ENCODE results near the gene GPR153. TPM values are rescaled to one million over a fixed set of nuclear protein-coding genes. Genes with fewer than 3 reads are reported as not detected.

The GPR153 gene
- polyA plus RNA-seq, 1 experiment: 9.0 TPM

DNA sequence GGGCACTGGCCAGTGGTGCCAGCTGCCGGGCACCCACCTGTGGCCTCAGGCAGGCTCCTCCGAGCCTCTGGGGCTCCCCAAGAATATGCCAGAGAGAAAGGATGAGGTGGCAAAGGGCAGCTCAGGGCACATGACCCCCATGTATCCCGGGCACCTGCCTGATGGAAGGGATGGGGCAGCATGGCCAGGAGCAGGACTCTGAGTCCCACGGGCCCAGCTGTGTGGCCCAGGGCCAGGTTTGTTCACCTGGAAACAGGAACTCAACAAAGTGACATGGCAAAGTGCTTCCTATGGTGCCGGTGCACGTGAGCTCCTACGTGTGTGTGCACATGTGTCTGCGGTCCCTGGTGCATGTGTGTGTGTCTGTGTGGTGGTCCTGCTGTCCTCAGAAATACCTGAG lies 9.5 kb upstream of the GPR153 start:
- POLR2A ChIA-PET: no interaction called here
- TF ChIP-seq, protein P1, sequence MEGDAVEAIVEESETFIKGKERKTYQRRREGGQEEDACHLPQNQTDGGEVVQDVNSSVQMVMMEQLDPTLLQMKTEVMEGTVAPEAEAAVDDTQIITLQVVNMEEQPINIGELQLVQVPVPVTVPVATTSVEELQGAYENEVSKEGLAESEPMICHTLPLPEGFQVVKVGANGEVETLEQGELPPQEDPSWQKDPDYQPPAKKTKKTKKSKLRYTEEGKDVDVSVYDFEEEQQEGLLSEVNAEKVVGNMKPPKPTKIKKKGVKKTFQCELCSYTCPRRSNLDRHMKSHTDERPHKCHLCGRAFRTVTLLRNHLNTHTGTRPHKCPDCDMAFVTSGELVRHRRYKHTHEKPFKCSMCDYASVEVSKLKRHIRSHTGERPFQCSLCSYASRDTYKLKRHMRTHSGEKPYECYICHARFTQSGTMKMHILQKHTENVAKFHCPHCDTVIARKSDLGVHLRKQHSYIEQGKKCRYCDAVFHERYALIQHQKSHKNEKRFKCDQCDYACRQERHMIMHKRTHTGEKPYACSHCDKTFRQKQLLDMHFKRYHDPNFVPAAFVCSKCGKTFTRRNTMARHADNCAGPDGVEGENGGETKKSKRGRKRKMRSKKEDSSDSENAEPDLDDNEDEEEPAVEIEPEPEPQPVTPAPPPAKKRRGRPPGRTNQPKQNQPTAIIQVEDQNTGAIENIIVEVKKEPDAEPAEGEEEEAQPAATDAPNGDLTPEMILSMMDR (IDR thresholded peaks at IDR 0.05; ENCODE audit: insufficient read depth, low read depth, low read length): no peak
- CTCF ChIA-PET: no interaction called here
- Histone ChIP-seq H3K36me3 (ENCODE audit: control insufficient read depth, insufficient read depth, low read length) (no peaks in the 10 kb centered on the region), H3K27me3 (ENCODE audit: control insufficient read depth, insufficient read depth, low read length) (no peaks in the 10 kb centered on the region), H3K4me3 (ENCODE audit: low read depth, low read length) (no peak overlapping the region)
- no peak for DNase-seq (ENCODE audit: low read depth)

DNA sequence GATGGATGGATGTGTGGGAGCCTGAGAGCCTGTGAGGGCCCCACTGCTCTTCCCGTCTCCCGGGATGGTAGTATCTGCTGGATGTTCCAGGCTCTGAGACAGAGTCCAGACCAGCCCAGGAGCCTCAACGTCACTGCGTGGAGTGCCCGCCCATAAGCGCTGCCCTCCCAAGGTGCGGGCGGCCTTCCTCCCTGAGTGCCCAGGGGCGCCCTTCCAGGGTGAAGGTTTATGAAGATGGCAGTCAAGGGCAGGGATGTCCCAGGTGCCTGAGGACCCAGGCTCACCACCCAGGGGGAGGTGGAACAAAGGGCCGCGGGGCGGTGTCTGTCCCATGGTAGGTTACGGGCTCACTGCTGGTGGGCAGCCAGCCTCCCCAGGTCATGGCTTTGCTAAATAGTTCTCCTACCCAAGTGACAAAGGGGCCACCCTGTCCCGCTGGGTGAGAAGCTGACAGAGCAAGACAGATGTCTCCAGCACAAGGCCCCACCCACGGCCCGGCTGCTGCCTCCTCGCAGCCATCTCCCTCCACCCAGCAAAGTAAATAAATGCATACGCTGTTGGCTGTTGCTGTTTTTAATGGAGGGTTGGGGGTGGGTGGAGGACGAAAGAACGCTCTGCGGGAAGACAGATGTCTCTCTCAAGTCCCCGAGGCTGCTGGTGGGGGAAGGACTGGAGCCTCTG lies 9.0 kb upstream of the GPR153 start:
- Histone ChIP-seq H3K36me3 (ENCODE audit: control insufficient read depth, insufficient read depth, low read length) (no peaks in the 10 kb centered on the region), H3K4me3 (ENCODE audit: low read depth, low read length) (no peak overlapping the region), H3K27me3 (ENCODE audit: control insufficient read depth, insufficient read depth, low read length) (no peaks in the 10 kb centered on the region)
- TF ChIP-seq, protein P1 (IDR thresholded peaks at IDR 0.05; ENCODE audit: insufficient read depth, low read depth, low read length): no peak
- ChIA-PET CTCF (no interaction called here), POLR2A (no interaction called here)
- no peak for DNase-seq (ENCODE audit: low read depth)

DNA sequence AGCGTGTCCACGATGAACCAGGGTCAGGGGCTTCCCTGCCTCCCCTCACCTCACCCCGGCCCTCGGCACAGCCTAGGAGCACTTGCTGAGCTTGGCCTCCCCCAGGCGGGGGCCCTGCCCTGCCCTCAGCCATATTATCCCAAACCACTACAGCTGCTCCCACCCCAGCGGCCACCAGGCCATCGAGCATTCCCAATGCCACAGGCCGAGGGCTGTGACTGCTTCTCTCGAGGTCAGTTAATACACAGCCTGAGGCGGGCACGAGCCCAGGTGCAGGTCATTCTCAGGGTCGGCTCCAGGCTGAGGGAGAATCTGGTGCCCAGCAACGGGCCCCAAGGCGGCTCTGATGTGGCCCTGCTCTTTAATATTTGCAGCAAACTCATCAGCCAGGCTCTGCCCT lies 8.4 kb upstream of the GPR153 start:
- no peak overlapping the region for H3K4me3 ChIP-seq (ENCODE audit: low read depth, low read length)

DNA sequence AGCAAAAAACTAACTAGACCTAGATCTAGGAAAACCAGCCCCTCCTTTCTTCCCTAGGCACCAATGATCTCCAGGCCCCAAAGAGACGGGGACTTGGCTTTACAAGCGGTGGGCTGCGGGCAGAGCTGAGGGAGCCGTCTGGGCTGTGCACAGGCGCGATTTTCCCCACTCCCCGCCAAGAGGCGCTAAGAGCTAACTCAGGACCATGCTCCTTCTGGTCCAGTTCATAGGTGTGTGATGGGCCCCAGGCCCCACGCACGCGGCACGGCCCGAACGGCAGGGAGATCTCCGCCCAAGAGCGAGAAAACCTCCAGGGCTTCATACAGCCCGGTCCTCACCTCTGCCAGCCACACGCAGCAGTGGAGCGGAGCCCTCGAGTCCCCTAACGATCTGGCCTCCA lies 7.5 kb upstream of the GPR153 start:
- TF ChIP-seq, protein P1 (IDR thresholded peaks at IDR 0.05; ENCODE audit: insufficient read depth, low read depth, low read length): no peak
- DNase-seq (ENCODE audit: low read depth): no peak
- CTCF ChIA-PET: interaction anchor here (1.5 kb wide), 1 partner anchor 81 kb away, joined by 6 read pairs; no protein-coding TSS in a partner anchor
- Histone ChIP-seq H3K4me3 (ENCODE audit: low read depth, low read length) (no peak overlapping the region), H3K36me3 (ENCODE audit: control insufficient read depth, insufficient read depth, low read length) (no peaks in the 10 kb centered on the region), H3K27me3 (ENCODE audit: control insufficient read depth, insufficient read depth, low read length) (no peaks in the 10 kb centered on the region)
- POLR2A ChIA-PET: no interaction called here

More for the DNA sequence above, 8.4 kb upstream of the GPR153 start:
- H3K27me3 ChIP-seq (ENCODE audit: control insufficient read depth, insufficient read depth, low read length): no peaks in the 10 kb centered on the region
- DNase-seq (ENCODE audit: low read depth): no peak
- H3K36me3 ChIP-seq (ENCODE audit: control insufficient read depth, insufficient read depth, low read length): no peaks in the 10 kb centered on the region
- TF ChIP-seq, protein P1 (IDR thresholded peaks at IDR 0.05; ENCODE audit: insufficient read depth, low read depth, low read length): no peak
- CTCF ChIA-PET: no interaction called here
- POLR2A ChIA-PET: no interaction called here

DNA sequence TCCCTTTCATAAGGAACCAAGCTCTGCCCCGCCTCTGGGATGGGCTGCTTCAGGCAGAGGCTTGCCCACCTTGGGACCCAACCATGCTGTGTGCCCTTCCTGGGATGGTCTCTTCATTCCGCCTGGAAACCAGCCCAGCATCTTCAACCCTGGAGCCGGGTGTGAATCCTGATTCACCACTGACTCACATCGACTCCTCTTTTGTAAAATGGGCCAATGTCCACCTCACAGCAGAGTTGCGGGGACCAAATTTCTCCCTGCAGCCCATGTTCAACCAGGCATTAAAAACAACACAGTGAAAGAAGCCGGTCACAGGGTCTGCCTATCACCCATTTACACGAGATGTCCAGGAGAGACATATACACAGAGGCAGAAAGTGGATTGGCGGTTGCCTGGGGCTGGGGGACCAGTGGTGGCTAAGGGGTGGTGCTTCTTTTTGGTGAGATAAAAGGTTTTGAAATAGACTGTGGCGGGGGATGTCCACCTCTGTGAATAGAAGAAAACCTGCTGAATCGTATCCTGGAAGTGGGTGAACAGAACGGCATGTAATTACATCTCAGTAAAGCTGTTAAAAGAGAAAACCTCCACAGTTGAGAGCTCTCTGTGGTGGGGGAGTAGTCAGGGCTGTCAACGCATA lies 6.9 kb upstream of the GPR153 start:
- CTCF ChIA-PET: interaction anchor here (0.6 to 1.6 kb wide), 4 partner anchors 22 to 81 kb away, joined by 3 to 6 read pairs (median 3); no protein-coding TSS in a partner anchor

More for the DNA sequence above, 6.9 kb upstream of the GPR153 start:
- H3K27me3 ChIP-seq (ENCODE audit: control insufficient read depth, insufficient read depth, low read length): no peaks in the 10 kb centered on the region
- TF ChIP-seq, protein P1 (IDR thresholded peaks at IDR 0.05; ENCODE audit: insufficient read depth, low read depth, low read length): no peak
- POLR2A ChIA-PET: no interaction called here
- no peak for DNase-seq (ENCODE audit: low read depth)
- no peaks in the 10 kb centered on the region for H3K36me3 ChIP-seq (ENCODE audit: control insufficient read depth, insufficient read depth, low read length)
- H3K4me3 ChIP-seq (ENCODE audit: low read depth, low read length): no peak overlapping the region
